ENCODE measurements around the gene RPL13.

The RPL13 gene

DNA sequence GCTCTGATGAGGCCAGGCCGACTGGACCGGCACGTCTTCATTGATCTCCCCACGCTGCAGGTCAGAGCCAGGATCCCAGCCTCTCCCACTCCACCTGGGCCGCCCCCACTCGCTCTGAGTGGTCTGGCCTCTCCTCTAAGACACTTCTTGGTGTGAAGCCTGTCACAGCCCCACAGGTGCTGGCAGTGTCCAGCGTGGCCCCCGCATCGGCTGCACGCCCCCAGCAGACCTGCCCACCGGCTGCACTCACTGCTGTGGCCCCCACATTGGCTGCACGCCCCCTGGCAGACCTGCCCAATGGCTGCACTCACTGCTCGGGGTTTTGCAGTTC lies 15.8 kb upstream of the RPL13 start:
- DNase-seq (ENCODE audit: extremely low read depth, low read depth) = no peak
- no peak overlapping the region for H3K4me3 ChIP-seq (replicated peaks; ENCODE audit: low read depth, low read length)
- TF ChIP-seq, protein P1, sequence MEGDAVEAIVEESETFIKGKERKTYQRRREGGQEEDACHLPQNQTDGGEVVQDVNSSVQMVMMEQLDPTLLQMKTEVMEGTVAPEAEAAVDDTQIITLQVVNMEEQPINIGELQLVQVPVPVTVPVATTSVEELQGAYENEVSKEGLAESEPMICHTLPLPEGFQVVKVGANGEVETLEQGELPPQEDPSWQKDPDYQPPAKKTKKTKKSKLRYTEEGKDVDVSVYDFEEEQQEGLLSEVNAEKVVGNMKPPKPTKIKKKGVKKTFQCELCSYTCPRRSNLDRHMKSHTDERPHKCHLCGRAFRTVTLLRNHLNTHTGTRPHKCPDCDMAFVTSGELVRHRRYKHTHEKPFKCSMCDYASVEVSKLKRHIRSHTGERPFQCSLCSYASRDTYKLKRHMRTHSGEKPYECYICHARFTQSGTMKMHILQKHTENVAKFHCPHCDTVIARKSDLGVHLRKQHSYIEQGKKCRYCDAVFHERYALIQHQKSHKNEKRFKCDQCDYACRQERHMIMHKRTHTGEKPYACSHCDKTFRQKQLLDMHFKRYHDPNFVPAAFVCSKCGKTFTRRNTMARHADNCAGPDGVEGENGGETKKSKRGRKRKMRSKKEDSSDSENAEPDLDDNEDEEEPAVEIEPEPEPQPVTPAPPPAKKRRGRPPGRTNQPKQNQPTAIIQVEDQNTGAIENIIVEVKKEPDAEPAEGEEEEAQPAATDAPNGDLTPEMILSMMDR (IDR thresholded peaks at IDR 0.05; ENCODE audit: low read depth, low read length, missing control alignments) = no peak

DNA sequence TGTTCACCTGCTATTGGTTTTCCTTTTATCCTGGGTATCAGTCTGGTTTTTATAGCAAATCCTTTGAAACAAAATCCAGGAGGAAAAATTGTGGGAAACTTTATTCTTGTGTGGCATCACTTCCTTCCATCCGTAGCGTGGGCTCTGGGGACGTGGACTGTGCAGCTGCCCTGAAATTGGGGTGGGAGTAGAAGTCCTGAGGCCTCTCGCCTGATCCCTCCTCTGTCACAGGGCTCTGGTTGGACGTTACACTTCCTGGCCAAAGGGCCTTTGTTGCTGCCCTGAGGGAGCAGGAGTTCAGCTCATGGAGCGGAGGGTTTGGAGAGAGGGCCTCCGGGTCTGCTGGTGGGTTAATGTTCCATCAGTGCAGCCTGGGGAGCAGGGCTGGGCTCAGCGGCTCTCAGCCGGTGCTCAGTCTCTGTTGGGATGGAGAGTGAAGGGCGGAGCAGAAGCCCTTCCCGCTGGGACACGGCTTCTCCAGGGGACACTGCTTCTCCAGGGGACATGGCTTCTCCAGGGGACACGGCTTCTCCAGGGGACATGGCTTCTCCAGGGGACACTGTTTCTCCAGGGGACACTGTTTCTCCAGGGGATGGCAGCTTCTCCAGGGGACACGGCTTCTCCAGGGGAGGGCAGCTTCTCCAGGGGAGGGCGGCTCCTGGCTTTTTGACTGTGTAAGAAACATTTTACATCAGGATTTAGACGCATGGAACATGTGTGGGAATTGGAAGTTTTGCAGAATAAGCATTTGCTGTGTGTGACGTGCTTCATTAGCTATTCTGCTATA lies 15.2 kb upstream of the RPL13 start:
- TF ChIP-seq, protein P1 (IDR thresholded peaks at IDR 0.05; ENCODE audit: low read depth, low read length, missing control alignments) = no peak
- DNase-seq (ENCODE audit: extremely low read depth, low read depth) = no peak

DNA sequence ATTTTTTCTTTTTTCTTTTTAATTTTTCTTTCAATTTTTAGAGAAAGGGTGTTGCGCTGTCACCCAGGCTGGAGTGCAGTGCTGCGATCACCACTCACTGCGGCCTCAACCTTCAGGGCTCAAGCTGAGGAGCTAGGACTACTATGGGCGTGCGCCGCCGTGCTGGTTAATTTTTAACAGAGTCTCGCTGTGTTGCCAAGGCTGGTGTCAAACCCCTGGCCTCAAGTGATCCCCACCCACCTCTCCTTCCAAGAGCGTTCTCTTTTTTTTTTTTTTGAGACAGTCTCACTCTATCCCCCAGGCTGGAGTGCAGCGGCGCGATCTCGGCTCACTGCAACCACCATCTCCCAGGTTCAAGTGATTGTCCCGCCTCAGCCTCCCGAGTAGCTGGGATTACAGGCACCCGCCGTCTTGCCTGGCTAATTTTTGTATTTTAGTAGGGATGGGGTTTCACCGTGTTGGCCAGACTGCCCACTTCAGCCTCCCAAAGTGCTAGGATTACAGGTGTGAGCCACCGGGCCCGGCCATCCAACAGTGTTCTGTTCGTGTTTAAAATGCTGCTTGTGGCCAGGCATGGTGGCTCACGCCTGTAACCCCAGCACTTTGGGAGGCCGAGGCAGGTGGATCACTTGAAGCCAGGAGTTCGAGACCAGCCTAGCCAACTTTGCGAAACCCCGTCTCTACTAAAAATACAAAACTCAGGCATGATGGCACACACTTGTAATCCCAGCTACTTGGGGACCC lies 14.5 kb upstream of the RPL13 start:
- TF ChIP-seq, protein P1 (IDR thresholded peaks at IDR 0.05; ENCODE audit: low read depth, low read length, missing control alignments) = no peak
- DNase-seq (ENCODE audit: extremely low read depth, low read depth) = no peak

More for the DNA sequence above, 15.2 kb upstream of the RPL13 start:
- H3K4me3 ChIP-seq (replicated peaks; ENCODE audit: low read depth, low read length) = no peak overlapping the region

DNA sequence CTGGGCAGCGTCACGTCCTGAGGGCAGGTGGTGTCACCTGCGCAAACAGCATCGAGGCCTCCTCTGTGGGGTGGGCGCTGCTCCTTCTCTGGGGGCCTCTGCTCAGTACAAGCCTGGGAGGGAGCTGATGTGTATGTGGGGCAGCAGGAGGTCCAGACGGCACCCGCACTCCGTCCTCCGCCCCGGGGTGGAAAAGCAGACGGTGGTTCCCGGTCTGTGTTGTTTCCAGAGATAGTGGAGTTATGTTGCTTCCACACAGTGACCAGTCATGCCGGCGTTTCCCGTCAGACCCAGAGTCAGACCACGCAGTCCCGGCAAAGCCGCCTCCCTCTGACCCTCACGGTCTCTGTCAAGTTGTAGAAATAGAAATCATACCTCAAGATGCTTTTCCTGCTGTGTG lies 13.7 kb upstream of the RPL13 start:
- DNase-seq (ENCODE audit: extremely low read depth, low read depth) = no peak
- TF ChIP-seq, protein P1 (IDR thresholded peaks at IDR 0.05; ENCODE audit: low read depth, low read length, missing control alignments) = no peak
- H3K4me3 ChIP-seq (replicated peaks; ENCODE audit: low read depth, low read length) = no peak overlapping the region

More for the DNA sequence above, 14.5 kb upstream of the RPL13 start:
- H3K4me3 ChIP-seq (replicated peaks; ENCODE audit: low read depth, low read length) = no peak overlapping the region

DNA sequence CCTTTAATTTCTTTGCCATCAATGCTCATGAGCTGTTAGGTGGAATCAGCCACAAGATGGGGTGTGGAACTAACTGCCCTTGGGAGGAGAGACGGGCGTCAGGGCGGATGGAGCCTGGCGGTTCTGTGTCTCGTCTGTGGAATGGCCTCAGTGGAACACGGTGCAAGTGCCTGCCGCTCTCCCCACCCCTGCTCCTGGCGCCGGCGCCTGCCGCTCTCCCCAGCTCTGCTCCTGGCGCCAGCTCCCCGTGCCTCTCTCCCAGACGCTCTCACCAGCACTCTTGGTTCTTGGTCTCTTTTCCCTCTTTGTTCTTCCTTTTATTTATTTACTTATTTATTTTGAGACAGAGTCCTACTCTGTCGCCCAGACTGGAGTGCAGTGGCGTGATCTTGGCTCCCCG lies 13.2 kb upstream of the RPL13 start:
- no peak for DNase-seq (ENCODE audit: extremely low read depth, low read depth)
- no peak overlapping the region for H3K4me3 ChIP-seq (replicated peaks; ENCODE audit: low read depth, low read length)
- TF ChIP-seq, protein P1 (IDR thresholded peaks at IDR 0.05; ENCODE audit: low read depth, low read length, missing control alignments) = no peak

DNA sequence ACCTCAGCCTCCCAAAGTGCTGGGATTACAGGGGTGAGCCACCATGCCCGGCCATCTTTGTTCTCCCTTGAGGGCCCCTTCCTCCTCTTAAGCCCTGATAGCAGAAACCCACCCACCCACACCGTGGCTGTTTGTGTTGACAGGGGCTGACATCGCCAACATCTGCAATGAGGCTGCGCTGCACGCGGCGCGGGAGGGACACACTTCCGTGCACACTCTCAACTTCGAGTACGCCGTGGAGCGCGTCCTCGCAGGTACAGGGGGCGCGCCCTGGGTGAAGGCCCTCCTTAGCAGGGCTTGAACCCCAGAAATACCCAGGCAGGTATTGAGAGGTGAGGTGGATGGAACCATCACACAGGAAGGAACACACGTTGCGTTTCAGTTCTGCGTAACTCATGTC lies 12.6 kb upstream of the RPL13 start:
- TF ChIP-seq, protein P1 (IDR thresholded peaks at IDR 0.05; ENCODE audit: low read depth, low read length, missing control alignments) = no peak
- no peak for DNase-seq (ENCODE audit: extremely low read depth, low read depth)
- H3K4me3 ChIP-seq (replicated peaks; ENCODE audit: low read depth, low read length) = no peak overlapping the region
